HepG2 (cell line): ENCODE data around the gene RASD1. TPM values are rescaled to one million over a fixed set of nuclear protein-coding genes. Genes with fewer than 3 reads are reported as not detected.

ENCODE experiments used
- CREB1 ChIP-seq, 2 experiments: fragments of 450-650 bp in 1 of 2; IDR thresholded peaks; 2 replicates each; pipeline ENCODE4 v1.6.1; 2016 to 2017; ENCODE audit warnings: control low read depth in 1 of 2, mild to moderate bottlenecking in 1 of 2, missing compliant biosample characterization in 1 of 2, missing genetic modification characterization in 1 of 2
- GATAD2A ChIP-seq: IDR thresholded peaks from 2 replicates; pipeline ENCODE4 v1.6.1; 2016
- GTF2F1 ChIP-seq: fragments of 150-350 bp; IDR thresholded peaks from 2 replicates; pipeline ENCODE4 v1.6.1; 2014; ENCODE audit warnings: low read length
- HCFC1 ChIP-seq: fragments of 150-350 bp; IDR thresholded peaks from 2 replicates; pipeline ENCODE4 v1.6.1; 2014; ENCODE audit warnings: low read depth, low read length
- IKZF1 ChIP-seq: fragments of 450-650 bp; IDR thresholded peaks from 2 replicates; pipeline ENCODE4 v1.7.1; 2016
- KLF9 ChIP-seq: IDR thresholded peaks from 2 replicates; pipeline ENCODE4 v1.6.1; 2016; ENCODE audit warnings: low read depth
- RFX1 ChIP-seq: fragments of 450-650 bp; IDR thresholded peaks from 2 replicates; pipeline ENCODE4 v1.6.1; 2017
- SP140L ChIP-seq: sonication (generic); formaldehyde crosslinking; IDR thresholded peaks from 2 replicates; pipeline ENCODE4 v1.4.0; 2020; ENCODE audit warnings: missing genetic modification reagents, borderline replicate concordance
- SRF ChIP-seq: IDR thresholded peaks from 2 replicates; pipeline ENCODE4 v1.6.1; 2011; ENCODE audit warnings: mild to moderate bottlenecking, low read depth, low read length, moderate library complexity
- STAT5B ChIP-seq: sonication (generic); formaldehyde crosslinking; IDR thresholded peaks from 2 replicates; pipeline ENCODE4 v1.4.0; 2020; ENCODE audit warnings: missing genetic modification reagents
- ZBTB7A ChIP-seq: sonication (generic); formaldehyde crosslinking; IDR thresholded peaks from 2 replicates; pipeline ENCODE4 v1.8.0; 2022; ENCODE audit warnings: mild to moderate bottlenecking, missing genetic modification reagents
- ZNF224 ChIP-seq: sonication (generic); formaldehyde crosslinking; IDR thresholded peaks from 2 replicates; pipeline ENCODE4 v1.5.0; 2020; ENCODE audit warnings: mild to moderate bottlenecking, missing genetic modification reagents
- ZNF253 ChIP-seq: sonication (generic); formaldehyde crosslinking; IDR thresholded peaks from 2 replicates; pipeline ENCODE4 v1.8.0; 2022; ENCODE audit warnings: mild to moderate bottlenecking, missing genetic modification reagents, borderline replicate concordance
- ZNF619 ChIP-seq: sonication (generic); formaldehyde crosslinking; IDR thresholded peaks from 2 replicates; pipeline ENCODE4 v1.4.0; 2020; ENCODE audit warnings: mild to moderate bottlenecking, missing genetic modification reagents
- ZNF749 ChIP-seq: sonication (generic); formaldehyde crosslinking; IDR thresholded peaks from 2 replicates; pipeline ENCODE4 v1.8.0; 2022; ENCODE audit warnings: mild to moderate bottlenecking, missing genetic modification reagents, moderate library complexity, borderline replicate concordance
- ZNF766 ChIP-seq: sonication (generic); formaldehyde crosslinking; IDR thresholded peaks from 2 replicates; pipeline ENCODE4 v1.5.0; 2020; ENCODE audit warnings: missing genetic modification reagents, borderline replicate concordance
- ZNF782 ChIP-seq: sonication (generic); formaldehyde crosslinking; IDR thresholded peaks from 2 replicates; pipeline ENCODE4 v1.4.0; 2020; ENCODE audit warnings: missing genetic modification reagents, mild to moderate bottlenecking, borderline replicate concordance
- polyA plus RNA-seq, 8 experiments: library from polyadenylated mRNA; depleted of rRNA in 3 of 8; stranded (reverse) in 7 of 8; unstranded in 1 of 8; fragments of >200 nt; fragmentation: Illumina TruSeq in 4 of 8; extraction: Trizol in 4 of 8; gene quantifications; 2 replicates each; pipeline versions ENCODE4 v1.2.1 to v1.2.3, GENCODE V29; 2011 to 2016; ENCODE audit warnings: low read depth in 4 of 8, missing spikeins in 1 of 8, mixed read lengths in 1 of 8; ENCODE audit not compliant: insufficient read depth in 1 of 8
- total RNA-seq, 5 experiments: library from RNA; depleted of rRNA; stranded (reverse); fragments of >200 nt; fragmentation: Illumina TruSeq; extraction: Trizol; gene quantifications; 2 replicates each; pipeline ENCODE4 v1.2.3, GENCODE V29; 2016; ENCODE audit warnings: low read depth in 1 of 5
- TF ChIP-seq, protein P1 (sequence below): sonication (generic); formaldehyde crosslinking; IDR thresholded peaks from 2 replicates; pipeline ENCODE4 v1.5.0; 2020; ENCODE audit warnings: mild to moderate bottlenecking, missing genetic modification reagents
- TF ChIP-seq, protein P2 (sequence below): sonication (generic); formaldehyde crosslinking; IDR thresholded peaks from 2 replicates; pipeline ENCODE4 v1.5.0; 2020; ENCODE audit warnings: mild to moderate bottlenecking, missing genetic modification reagents, borderline replicate concordance
- TF ChIP-seq, protein P3 (sequence below): sonication (generic); formaldehyde crosslinking; conservative IDR thresholded peaks from 2 replicates; pipeline ENCODE4 v1.8.0; 2022; ENCODE audit warnings: missing genetic modification reagents
- TF ChIP-seq, protein P4 (sequence below): sonication (generic); formaldehyde crosslinking; IDR thresholded peaks from 2 replicates; pipeline ENCODE4 v1.9.0; 2022; ENCODE audit warnings: low read depth, missing genetic modification reagents

Gene RASD1
- total and polyA plus RNA-seq, 2 of the 13 experiments (the other 11 are each of a cell fraction or from before 2014, with no cell fraction given) = 1.6 to 4.2 TPM

DNA sequence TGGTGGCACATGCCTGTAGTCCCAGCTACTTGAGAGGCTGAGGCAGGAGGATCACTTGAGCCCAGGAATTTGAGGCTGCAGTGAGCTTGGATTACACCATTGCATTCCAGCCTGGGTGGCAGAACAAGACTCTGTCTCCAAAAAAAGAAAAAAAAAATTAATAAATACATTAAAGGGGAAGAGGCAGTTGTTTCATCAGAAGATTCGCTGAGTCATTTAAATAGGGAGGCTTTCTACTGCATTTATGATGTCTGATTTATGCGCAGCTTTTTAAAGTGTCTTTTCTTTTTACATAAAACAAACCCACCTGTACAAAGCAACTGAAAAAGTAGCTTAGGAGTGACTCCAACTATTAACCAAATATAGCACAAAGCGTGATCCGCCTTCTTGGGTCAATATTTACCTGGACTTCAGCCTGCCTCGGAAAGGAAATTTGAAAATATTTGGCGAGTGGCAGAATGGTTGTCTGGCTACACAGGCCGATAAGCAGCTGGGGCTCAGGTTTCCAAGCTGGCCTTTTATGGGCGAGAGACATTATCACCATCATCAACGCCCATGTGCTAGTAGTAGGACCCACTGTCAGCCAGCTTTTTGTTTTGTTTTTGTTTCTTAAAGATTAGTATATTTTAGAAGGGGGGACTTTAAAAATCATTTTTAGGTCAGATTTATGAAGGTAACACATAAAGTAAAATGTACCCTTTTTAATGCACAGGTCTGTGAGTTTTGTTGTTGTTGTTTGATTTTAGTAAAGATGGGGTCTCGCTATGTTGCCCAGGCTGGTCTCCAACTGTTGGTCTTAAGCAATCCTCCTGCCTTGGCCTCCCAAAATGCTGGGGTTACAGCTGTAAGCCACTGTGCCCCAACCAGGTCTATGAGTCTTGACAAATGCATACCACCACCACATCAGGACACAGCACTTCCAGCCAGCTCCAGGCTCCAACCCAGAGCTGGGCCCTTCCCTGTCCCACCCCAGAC lies 42.5 kb upstream of the RASD1 start (continued):
- TF ChIP-seq SRF (peak; percentile 98), GTF2F1 (no peak), ZNF749 (CRISPR knock-in tag) (peak; percentile 47; the same call in 1 of the 2 replicates), SP140L (CRISPR knock-in tag) (no peak), RFX1 (peak; percentile 41; the same call in 1 of the 2 replicates), ZNF782 (no peak), ZNF766 (CRISPR knock-in tag) (no peak), GATAD2A (CRISPR knock-in tag) (peak; percentile 97), ZNF253 (no peak), ZBTB7A (CRISPR knock-in tag) (no peak), ZNF224 (CRISPR knock-in tag) (0 out of 2 replicates have a peak, but pooled peaks have one; percentile 38), STAT5B (CRISPR knock-in tag) (no peak), HCFC1 (no peak), ZNF619 (no peak), CREB1 (IDR thresholded peaks at IDR 0.05) (no peak), CREB1 (CRISPR knock-in tag; IDR thresholded peaks at IDR 0.05) (peak; percentile 79), IKZF1 (no peak), KLF9 (CRISPR knock-in tag) (no peak)
- TF ChIP-seq, protein P1, sequence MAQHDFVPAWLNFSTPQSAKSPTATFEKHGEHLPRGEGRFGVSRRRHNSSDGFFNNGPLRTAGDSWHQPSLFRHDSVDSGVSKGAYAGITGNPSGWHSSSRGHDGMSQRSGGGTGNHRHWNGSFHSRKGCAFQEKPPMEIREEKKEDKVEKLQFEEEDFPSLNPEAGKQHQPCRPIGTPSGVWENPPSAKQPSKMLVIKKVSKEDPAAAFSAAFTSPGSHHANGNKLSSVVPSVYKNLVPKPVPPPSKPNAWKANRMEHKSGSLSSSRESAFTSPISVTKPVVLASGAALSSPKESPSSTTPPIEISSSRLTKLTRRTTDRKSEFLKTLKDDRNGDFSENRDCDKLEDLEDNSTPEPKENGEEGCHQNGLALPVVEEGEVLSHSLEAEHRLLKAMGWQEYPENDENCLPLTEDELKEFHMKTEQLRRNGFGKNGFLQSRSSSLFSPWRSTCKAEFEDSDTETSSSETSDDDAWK (CRISPR knock-in tag) = no peak
- TF ChIP-seq, protein P2, sequence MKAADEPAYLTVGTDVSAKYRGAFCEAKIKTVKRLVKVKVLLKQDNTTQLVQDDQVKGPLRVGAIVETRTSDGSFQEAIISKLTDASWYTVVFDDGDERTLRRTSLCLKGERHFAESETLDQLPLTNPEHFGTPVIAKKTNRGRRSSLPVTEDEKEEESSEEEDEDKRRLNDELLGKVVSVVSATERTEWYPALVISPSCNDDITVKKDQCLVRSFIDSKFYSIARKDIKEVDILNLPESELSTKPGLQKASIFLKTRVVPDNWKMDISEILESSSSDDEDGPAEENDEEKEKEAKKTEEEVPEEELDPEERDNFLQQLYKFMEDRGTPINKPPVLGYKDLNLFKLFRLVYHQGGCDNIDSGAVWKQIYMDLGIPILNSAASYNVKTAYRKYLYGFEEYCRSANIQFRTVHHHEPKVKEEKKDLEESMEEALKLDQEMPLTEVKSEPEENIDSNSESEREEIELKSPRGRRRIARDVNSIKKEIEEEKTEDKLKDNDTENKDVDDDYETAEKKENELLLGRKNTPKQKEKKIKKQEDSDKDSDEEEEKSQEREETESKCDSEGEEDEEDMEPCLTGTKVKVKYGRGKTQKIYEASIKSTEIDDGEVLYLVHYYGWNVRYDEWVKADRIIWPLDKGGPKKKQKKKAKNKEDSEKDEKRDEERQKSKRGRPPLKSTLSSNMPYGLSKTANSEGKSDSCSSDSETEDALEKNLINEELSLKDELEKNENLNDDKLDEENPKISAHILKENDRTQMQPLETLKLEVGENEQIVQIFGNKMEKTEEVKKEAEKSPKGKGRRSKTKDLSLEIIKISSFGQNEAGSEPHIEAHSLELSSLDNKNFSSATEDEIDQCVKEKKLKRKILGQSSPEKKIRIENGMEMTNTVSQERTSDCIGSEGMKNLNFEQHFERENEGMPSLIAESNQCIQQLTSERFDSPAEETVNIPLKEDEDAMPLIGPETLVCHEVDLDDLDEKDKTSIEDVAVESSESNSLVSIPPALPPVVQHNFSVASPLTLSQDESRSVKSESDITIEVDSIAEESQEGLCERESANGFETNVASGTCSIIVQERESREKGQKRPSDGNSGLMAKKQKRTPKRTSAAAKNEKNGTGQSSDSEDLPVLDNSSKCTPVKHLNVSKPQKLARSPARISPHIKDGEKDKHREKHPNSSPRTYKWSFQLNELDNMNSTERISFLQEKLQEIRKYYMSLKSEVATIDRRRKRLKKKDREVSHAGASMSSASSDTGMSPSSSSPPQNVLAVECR (CRISPR knock-in tag) = peak; percentile 34; the same call in 1 of the 2 replicates
- TF ChIP-seq, protein P3, sequence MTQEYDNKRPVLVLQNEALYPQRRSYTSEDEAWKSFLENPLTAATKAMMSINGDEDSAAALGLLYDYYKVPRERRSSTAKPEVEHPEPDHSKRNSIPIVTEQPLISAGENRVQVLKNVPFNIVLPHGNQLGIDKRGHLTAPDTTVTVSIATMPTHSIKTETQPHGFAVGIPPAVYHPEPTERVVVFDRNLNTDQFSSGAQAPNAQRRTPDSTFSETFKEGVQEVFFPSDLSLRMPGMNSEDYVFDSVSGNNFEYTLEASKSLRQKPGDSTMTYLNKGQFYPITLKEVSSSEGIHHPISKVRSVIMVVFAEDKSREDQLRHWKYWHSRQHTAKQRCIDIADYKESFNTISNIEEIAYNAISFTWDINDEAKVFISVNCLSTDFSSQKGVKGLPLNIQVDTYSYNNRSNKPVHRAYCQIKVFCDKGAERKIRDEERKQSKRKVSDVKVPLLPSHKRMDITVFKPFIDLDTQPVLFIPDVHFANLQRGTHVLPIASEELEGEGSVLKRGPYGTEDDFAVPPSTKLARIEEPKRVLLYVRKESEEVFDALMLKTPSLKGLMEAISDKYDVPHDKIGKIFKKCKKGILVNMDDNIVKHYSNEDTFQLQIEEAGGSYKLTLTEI (CRISPR knock-in tag) = no peak
- TF ChIP-seq, protein P4, sequence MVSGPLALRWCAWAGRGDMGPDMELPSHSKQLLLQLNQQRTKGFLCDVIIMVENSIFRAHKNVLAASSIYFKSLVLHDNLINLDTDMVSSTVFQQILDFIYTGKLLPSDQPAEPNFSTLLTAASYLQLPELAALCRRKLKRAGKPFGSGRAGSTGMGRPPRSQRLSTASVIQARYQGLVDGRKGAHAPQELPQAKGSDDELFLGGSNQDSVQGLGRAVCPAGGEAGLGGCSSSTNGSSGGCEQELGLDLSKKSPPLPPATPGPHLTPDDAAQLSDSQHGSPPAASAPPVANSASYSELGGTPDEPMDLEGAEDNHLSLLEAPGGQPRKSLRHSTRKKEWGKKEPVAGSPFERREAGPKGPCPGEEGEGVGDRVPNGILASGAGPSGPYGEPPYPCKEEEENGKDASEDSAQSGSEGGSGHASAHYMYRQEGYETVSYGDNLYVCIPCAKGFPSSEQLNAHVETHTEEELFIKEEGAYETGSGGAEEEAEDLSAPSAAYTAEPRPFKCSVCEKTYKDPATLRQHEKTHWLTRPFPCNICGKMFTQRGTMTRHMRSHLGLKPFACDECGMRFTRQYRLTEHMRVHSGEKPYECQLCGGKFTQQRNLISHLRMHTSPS (CRISPR knock-in tag) = no peak
